ENCODE results near the gene ACOT2. TPM values are rescaled to one million over a fixed set of nuclear protein-coding genes. Genes with fewer than 3 reads are reported as not detected.

The ACOT2 gene
- total RNA-seq, 4 donors from 2014 or later, result 52.7 to 114 (median 104) TPM

GRCh38 chr14:73619524-73619923 is 50.5 kb downstream of the ACOT2 start:
- Histone ChIP-seq H3K36me3 (no peaks in the 10 kb centered on the region), H3K27ac (no peak overlapping the region), H3K4me3 (no peak overlapping the region), H3K27me3 (no peaks in the 10 kb centered on the region), H3K4me1 (no peaks in the 10 kb centered on the region), H3K9me3 (no peaks in the 10 kb centered on the region)
- in situ Hi-C loops (cut with MboI; ENCODE audit: low sequenced_read_pairs in 4 of 4), result no loop called here
- TF ChIP-seq, protein P1, sequence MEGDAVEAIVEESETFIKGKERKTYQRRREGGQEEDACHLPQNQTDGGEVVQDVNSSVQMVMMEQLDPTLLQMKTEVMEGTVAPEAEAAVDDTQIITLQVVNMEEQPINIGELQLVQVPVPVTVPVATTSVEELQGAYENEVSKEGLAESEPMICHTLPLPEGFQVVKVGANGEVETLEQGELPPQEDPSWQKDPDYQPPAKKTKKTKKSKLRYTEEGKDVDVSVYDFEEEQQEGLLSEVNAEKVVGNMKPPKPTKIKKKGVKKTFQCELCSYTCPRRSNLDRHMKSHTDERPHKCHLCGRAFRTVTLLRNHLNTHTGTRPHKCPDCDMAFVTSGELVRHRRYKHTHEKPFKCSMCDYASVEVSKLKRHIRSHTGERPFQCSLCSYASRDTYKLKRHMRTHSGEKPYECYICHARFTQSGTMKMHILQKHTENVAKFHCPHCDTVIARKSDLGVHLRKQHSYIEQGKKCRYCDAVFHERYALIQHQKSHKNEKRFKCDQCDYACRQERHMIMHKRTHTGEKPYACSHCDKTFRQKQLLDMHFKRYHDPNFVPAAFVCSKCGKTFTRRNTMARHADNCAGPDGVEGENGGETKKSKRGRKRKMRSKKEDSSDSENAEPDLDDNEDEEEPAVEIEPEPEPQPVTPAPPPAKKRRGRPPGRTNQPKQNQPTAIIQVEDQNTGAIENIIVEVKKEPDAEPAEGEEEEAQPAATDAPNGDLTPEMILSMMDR (IDR thresholded peaks at IDR 0.05 in 4 of 5, conservative IDR thresholded peaks at IDR 0.05 in 1 of 5), result no peak
- no peak for TF ChIP-seq POLR2A (IDR thresholded peaks at IDR 0.05)
- intact Hi-C loops (cut with DNase I; ENCODE audit: low total_unique reads), result no loop called here
- no peak for ATAC-seq
- DNase-seq, result no peak

GRCh38 chr14:73620268-73620667 is 51.3 kb downstream of the ACOT2 start:
- no peaks in the 10 kb centered on the region for H3K36me3 ChIP-seq
- DNase-seq (no peak), ATAC-seq (no peak)
- no peaks in the 10 kb centered on the region for H3K4me1 ChIP-seq
- TF ChIP-seq POLR2A (IDR thresholded peaks at IDR 0.05), result no peak
- TF ChIP-seq, protein P1 (IDR thresholded peaks at IDR 0.05 in 4 of 5, conservative IDR thresholded peaks at IDR 0.05 in 1 of 5), result no peak
- H3K27me3 ChIP-seq, result no peaks in the 10 kb centered on the region
- no peak overlapping the region for H3K27ac ChIP-seq
- intact Hi-C loops (cut with DNase I; ENCODE audit: low total_unique reads) (no loop called here), in situ Hi-C loops (cut with MboI; ENCODE audit: low sequenced_read_pairs in 4 of 4) (no loop called here)
- H3K4me3 ChIP-seq, result no peak overlapping the region
- H3K9me3 ChIP-seq, result no peaks in the 10 kb centered on the region

DNA sequence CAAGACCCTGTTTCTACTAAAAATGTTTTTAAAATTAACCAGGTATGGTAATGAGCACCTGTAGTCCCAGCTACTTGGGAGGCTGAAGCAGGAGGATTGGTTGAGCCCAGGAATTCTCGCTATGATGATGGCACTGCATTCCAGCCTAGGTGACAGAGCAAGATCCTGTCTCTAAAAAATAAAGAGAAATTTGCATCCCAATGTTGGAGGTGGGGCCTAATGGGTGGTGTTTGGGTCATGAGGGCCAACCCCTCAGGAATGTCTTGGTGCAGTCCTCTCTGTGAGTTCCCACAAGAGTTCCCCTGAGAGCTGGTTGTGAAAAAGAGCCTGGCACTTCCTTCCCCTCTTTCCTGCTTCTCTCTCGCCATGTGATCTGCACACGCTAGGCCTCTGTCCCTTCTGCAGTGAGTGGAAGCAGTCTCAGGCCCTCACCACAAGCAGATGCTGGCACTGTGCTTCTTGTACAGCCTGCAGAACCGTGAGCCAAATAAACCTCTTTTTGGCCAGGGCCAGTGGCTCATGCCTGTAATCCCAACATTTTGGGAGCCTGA is 54.6 kb downstream of the ACOT2 start:
- no peak for TF ChIP-seq POLR2A (IDR thresholded peaks at IDR 0.05)
- TF ChIP-seq, protein P1 (IDR thresholded peaks at IDR 0.05 in 4 of 5, conservative IDR thresholded peaks at IDR 0.05 in 1 of 5), result no peak
- intact Hi-C loops (cut with DNase I; ENCODE audit: low total_unique reads), result no loop called here
- no peak overlapping the region for H3K27ac ChIP-seq
- H3K27me3 ChIP-seq, result no peaks in the 10 kb centered on the region
- H3K9me3 ChIP-seq, result no peaks in the 10 kb centered on the region
- in situ Hi-C loops (cut with MboI; ENCODE audit: low sequenced_read_pairs in 4 of 4), result no loop called here
- H3K4me3 ChIP-seq, result no peak overlapping the region
- H3K4me1 ChIP-seq, result no peaks in the 10 kb centered on the region
- DNase-seq (no peak), ATAC-seq (no peak)
- no peaks in the 10 kb centered on the region for H3K36me3 ChIP-seq

Other genes with a start within 250 kb of the ACOT2 start
- gene NUMB, start 110.7 kb upstream of the ACOT2 start, total RNA-seq, result 10 to 100 TPM; 14.3 to 29.8 (median 23.6) TPM
- gene RIOX1, start 78.3 kb upstream of the ACOT2 start, total RNA-seq, result 1 to 10 TPM; 7.0 to 8.2 (median 7.6) TPM
- 10 to 100 TPM in 2 of 4 donors, 1 to 10 TPM in 2; 4.3 to 21.9 (median 11.2) TPM for gene ACOT1, start 32.1 kb upstream of the ACOT2 start, total RNA-seq
- gene HEATR4, start 10.3 kb upstream of the ACOT2 start, total RNA-seq, result under 1 TPM in 2 of 4 donors, not detected in 2; 0.15 to 0.46 TPM
- 1 to 10 TPM in 1 of 4 donors, under 1 TPM in 3; 0.40 to 1.2 (median 0.75) TPM for gene ACOT4, start 22.7 kb downstream of the ACOT2 start, total RNA-seq
- gene ACOT6, start 43.3 kb downstream of the ACOT2 start, total RNA-seq, result not detected
- gene DNAL1, start 75.8 kb downstream of the ACOT2 start, total RNA-seq, result 1 to 10 TPM; 6.4 to 8.2 (median 7.7) TPM
- gene PNMA1, start 145.2 kb downstream of the ACOT2 start, total RNA-seq, result 10 to 100 TPM in 1 of 4 donors, 1 to 10 TPM in 3; 7.6 to 18.5 (median 8.8) TPM